ENCODE data around the gene RPGRIP1L.

- TF ChIP-seq CTCF (IDR thresholded peaks at IDR 0.05; ENCODE audit: insufficient read depth, low read length) (no peak), POLR2AphosphoS5 (IDR thresholded peaks at IDR 0.05; ENCODE audit: low read depth) (no peak), GABPA (IDR thresholded peaks at IDR 0.05; ENCODE audit: low read depth) (no peak)
Measured at GRCh38 chr16:53692146-53692545, 11.5 kb downstream of the RPGRIP1L start.
